ENCODE data around the gene TBC1D17.

Gene TBC1D17

GRCh38 chr19:49846408-49846807 lies 31.1 kb upstream of the TBC1D17 start:
- no peak for DNase-seq (ENCODE audit: low read depth)
- no peak overlapping the region for H3K4me3 ChIP-seq (replicated peaks; ENCODE audit: low read depth, low read length)
- TF ChIP-seq CTCF (IDR thresholded peaks at IDR 0.05; ENCODE audit: low read length, missing control alignments): no peak

- TF ChIP-seq CTCF (IDR thresholded peaks at IDR 0.05; ENCODE audit: low read length, missing control alignments): no peak
- no peak overlapping the region for H3K4me3 ChIP-seq (replicated peaks; ENCODE audit: low read depth, low read length)
- peak; percentile 85 for DNase-seq (ENCODE audit: low read depth)
These were observed 29.5 kb upstream of the TBC1D17 start for GRCh38 chr19:49847731-49848696.

GRCh38 chr19:49848938-49849337 lies 28.6 kb upstream of the TBC1D17 start:
- DNase-seq (ENCODE audit: low read depth): no peak
- no peak for TF ChIP-seq CTCF (IDR thresholded peaks at IDR 0.05; ENCODE audit: low read length, missing control alignments)
- H3K4me3 ChIP-seq (replicated peaks; ENCODE audit: low read depth, low read length): no peak overlapping the region

- no peak for TF ChIP-seq CTCF (IDR thresholded peaks at IDR 0.05; ENCODE audit: low read length, missing control alignments)
- no peak for DNase-seq (ENCODE audit: low read depth)
- H3K4me3 ChIP-seq (replicated peaks; ENCODE audit: low read depth, low read length): peak overlapping the region; percentile 63
These were observed 27.9 kb upstream of the TBC1D17 start for GRCh38 chr19:49849433-49850220.

GRCh38 chr19:49850221-49850486 lies 27.3 kb upstream of the TBC1D17 start:
- peak overlapping the region; percentile 63 for H3K4me3 ChIP-seq (replicated peaks; ENCODE audit: low read depth, low read length)
- DNase-seq (ENCODE audit: low read depth): no peak
- TF ChIP-seq CTCF (IDR thresholded peaks at IDR 0.05; ENCODE audit: low read length, missing control alignments): no peak

- TF ChIP-seq CTCF (IDR thresholded peaks at IDR 0.05; ENCODE audit: low read length, missing control alignments): no peak
- H3K4me3 ChIP-seq (replicated peaks; ENCODE audit: low read depth, low read length): peak within 1 kb of the TSS; percentile 63
- peak; percentile 94 for DNase-seq (ENCODE audit: low read depth)
These were observed 26.8 kb upstream of the TBC1D17 start, which contains the start of gene PTOV1 for GRCh38 chr19:49850487-49851342. Gene PTOV1 (plus strand): TSS chr19:49851159.
